MCF 10A (cell line): Measurements from ENCODE around the gene ATP6V1B1. TPM values are rescaled to one million over a fixed set of nuclear protein-coding genes. Genes with fewer than 3 reads are reported as not detected.
A peak's percentile ranks its signal among the peaks of the same experiment; 100 is the strongest.

Source experiments
- BruUV-seq: library from RNA; stranded (reverse); fragments of 400-500 nt; replicated peaks from 2 replicates; lab custom pipeline; 2021; lab: Mats Ljungman, UMichigan
- CTCF ChIA-PET: fragments of 300-600 bp; sonication (Branson Sonifier 250); formaldehyde crosslinking; extraction: SDS; loops from one replicate; lab custom pipeline; 2021; ENCODE audit warnings: antibody characterized with exemption, inconsistent platforms; lab: Yijun Ruan, JAX
- POLR2A ChIA-PET: fragments of 300-600, 350-650 bp; sonication (Branson Sonifier 250); formaldehyde crosslinking; extraction: SDS; loops from one replicate; lab custom pipeline; 2020; ENCODE audit warnings: antibody characterized with exemption, inconsistent platforms; lab: Yijun Ruan, JAX
- DNase-seq: peaks from one replicate; pipeline ENCODE4 v3.0.0-alpha.2; 2018; ENCODE audit not compliant: unreplicated experiment
- H3K27ac Mint-ChIP-seq: one replicate; pipeline ENCODE4 v1.8.0; 2022; ENCODE audit warnings: mild to moderate bottlenecking, low read depth, mixed read lengths; ENCODE audit not compliant: unreplicated experiment
- H3K27me3 Mint-ChIP-seq: one replicate; pipeline ENCODE4 v1.8.0; 2022; ENCODE audit warnings: mixed read lengths; ENCODE audit not compliant: insufficient read depth, unreplicated experiment
- H3K36me3 Mint-ChIP-seq: one replicate; pipeline ENCODE4 v1.8.0; 2022; ENCODE audit warnings: mild to moderate bottlenecking, moderate library complexity, mixed read lengths; ENCODE audit not compliant: insufficient read depth, unreplicated experiment
- H3K4me1 Mint-ChIP-seq: one replicate; pipeline ENCODE4 v1.8.0; 2022; ENCODE audit warnings: mixed read lengths; ENCODE audit not compliant: insufficient read depth, unreplicated experiment
- H3K4me3 Mint-ChIP-seq: one replicate; pipeline ENCODE4 v1.8.0; 2022; ENCODE audit warnings: mild to moderate bottlenecking, moderate library complexity, mixed read lengths; ENCODE audit not compliant: unreplicated experiment
- H3K9me3 Mint-ChIP-seq: one replicate; pipeline ENCODE4 v1.8.0; 2022; ENCODE audit warnings: mixed read lengths; ENCODE audit not compliant: unreplicated experiment
- intact Hi-C: fragments of 100-400 bp; cut with micrococcal nuclease; formaldehyde crosslinking; loops from 2 replicates; pipeline ENCODE4 v1.14.1; 2022
- total RNA-seq: library from RNA; stranded (reverse); gene quantifications from 2 replicates; pipeline ENCODE4 v1.2.3, GENCODE V29; 2022
- TF ChIP-seq, protein P1 (sequence below): fragments of 200-600 bp; IDR thresholded peaks from one replicate; pipeline ENCODE4 v1.8.0; 2022; ENCODE audit warnings: antibody characterized with exemption, mild to moderate bottlenecking; ENCODE audit not compliant: unreplicated experiment

The ATP6V1B1 gene
- total RNA-seq, 1 experiment from 2014 or later = not detected

DNA sequence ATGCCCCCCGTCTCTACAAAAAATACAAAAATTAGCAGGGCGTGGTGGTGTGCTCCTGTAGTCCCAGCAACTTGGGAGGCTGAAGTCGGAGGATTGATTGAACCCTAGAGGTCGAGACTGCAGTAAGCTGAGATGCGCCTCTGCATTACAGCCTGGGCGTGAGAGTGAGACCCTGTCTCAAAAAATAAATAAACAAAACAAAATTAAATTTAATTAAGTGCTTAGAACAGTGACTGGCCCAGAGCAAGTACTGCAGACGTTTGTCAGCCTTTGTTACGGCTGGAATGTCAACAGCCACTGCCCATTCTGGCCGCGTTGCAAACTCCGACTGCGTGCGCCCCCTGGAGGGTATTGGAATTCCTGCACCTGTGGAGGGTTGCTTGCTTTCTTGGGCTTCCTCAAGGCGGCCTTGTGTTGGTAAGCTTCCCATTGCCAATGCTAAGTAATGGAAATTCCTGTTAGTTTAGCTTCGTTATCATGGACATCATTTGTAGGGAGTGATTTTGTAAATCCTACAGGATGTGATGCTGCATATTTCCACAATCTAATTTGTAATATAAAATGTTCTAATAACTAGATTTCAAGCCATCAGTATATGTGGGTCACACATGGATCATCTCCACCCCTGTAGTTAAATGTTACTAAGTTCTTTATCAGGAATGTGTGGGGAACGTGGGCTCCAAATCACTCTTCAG is 15.9 kb upstream of the ATP6V1B1 start:
- POLR2A ChIA-PET = interaction anchor here (0.6 kb wide), 1 partner anchor 640 kb away, joined by 3 read pairs; no protein-coding TSS in a partner anchor
- CTCF ChIA-PET = interaction anchor here (0.6 to 6.6 kb wide), 14 partner anchors 9 to 722 kb away, joined by 3 to 68 read pairs (median 4); no protein-coding TSS in a partner anchor
- H3K27me3 Mint-ChIP-seq = peaks cover 26% of the 10 kb centered on the region

DNA sequence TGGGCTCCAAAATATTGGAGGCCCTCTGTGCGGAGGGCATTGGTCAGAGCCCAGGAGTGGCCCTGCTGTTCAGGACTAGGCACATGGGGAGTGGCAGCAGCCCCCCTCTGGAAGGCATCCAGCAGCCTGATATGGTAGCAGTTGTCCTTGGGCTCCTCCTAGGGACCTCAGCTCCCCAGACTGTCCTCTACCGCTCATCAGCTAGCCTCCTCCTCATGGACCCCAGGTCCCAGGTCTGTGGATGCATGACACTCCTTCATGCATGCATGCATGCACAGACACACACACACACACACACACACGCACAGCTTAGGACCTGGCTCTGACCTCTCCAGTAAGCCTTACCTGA is 15.4 kb upstream of the ATP6V1B1 start:
- Mint-ChIP-seq H3K27me3 (peaks cover 27% of the 10 kb centered on the region), H3K36me3 (no peaks in the 10 kb centered on the region), H3K4me3 (no peak overlapping the region), H3K9me3 (no peaks in the 10 kb centered on the region), H3K27ac (no peak overlapping the region), H3K4me1 (no peaks in the 10 kb centered on the region)
- TF ChIP-seq, protein P1, sequence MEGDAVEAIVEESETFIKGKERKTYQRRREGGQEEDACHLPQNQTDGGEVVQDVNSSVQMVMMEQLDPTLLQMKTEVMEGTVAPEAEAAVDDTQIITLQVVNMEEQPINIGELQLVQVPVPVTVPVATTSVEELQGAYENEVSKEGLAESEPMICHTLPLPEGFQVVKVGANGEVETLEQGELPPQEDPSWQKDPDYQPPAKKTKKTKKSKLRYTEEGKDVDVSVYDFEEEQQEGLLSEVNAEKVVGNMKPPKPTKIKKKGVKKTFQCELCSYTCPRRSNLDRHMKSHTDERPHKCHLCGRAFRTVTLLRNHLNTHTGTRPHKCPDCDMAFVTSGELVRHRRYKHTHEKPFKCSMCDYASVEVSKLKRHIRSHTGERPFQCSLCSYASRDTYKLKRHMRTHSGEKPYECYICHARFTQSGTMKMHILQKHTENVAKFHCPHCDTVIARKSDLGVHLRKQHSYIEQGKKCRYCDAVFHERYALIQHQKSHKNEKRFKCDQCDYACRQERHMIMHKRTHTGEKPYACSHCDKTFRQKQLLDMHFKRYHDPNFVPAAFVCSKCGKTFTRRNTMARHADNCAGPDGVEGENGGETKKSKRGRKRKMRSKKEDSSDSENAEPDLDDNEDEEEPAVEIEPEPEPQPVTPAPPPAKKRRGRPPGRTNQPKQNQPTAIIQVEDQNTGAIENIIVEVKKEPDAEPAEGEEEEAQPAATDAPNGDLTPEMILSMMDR = no peak
- no TSS peak for BruUV-seq
- CTCF ChIA-PET = interaction anchor here (0.6 to 6.6 kb wide), 16 partner anchors 8 to 1028 kb away, joined by 3 to 68 read pairs (median 4); no protein-coding TSS in a partner anchor
- intact Hi-C loops = loop anchor here (1.0 kb wide), 1 partner anchor 49 kb away; no protein-coding TSS in a partner anchor
- POLR2A ChIA-PET = interaction anchor here (0.6 kb wide), 1 partner anchor 640 kb away, joined by 3 read pairs; no protein-coding TSS in a partner anchor
- no peak for DNase-seq

More for the DNA sequence above, 15.9 kb upstream of the ATP6V1B1 start:
- no peak overlapping the region for H3K27ac Mint-ChIP-seq
- no TSS peak for BruUV-seq
- intact Hi-C loops = loop anchor here (1.0 kb wide), 1 partner anchor 49 kb away; no protein-coding TSS in a partner anchor
- TF ChIP-seq, protein P1 = peak; percentile 58
- peak; percentile 78 for DNase-seq
- no peaks in the 10 kb centered on the region for H3K4me1 Mint-ChIP-seq
- no peak overlapping the region for H3K4me3 Mint-ChIP-seq
- H3K36me3 Mint-ChIP-seq = no peaks in the 10 kb centered on the region
- no peaks in the 10 kb centered on the region for H3K9me3 Mint-ChIP-seq

DNA sequence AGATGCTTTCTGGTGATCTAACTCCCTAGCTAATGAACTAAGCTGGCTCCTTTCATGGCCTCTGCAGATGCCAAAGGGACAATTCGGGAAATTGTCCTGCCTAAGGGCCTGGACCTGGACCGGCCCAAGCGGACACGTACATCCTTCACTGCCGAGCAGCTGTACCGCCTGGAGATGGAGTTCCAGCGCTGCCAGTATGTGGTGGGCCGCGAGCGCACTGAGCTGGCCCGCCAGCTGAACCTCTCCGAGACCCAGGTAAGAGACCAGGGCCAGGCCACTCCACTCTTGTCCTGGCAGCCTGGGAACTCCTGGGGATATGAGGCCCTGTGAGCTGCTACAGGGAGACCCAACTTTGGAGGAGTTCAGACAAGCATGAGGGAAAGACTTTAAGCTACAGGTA is 14.7 kb upstream of the ATP6V1B1 start:
- Mint-ChIP-seq H3K27me3 (peaks cover 26% of the 10 kb centered on the region), H3K9me3 (no peaks in the 10 kb centered on the region), H3K4me1 (no peaks in the 10 kb centered on the region), H3K36me3 (no peaks in the 10 kb centered on the region), H3K27ac (no peak overlapping the region), H3K4me3 (no peak overlapping the region)
- BruUV-seq = no TSS peak
- TF ChIP-seq, protein P1 = no peak
- ChIA-PET CTCF (interaction anchor here (0.6 to 6.6 kb wide), 15 partner anchors 10 to 1027 kb away, joined by 3 to 68 read pairs (median 4); no protein-coding TSS in a partner anchor), POLR2A (interaction anchor here (0.7 kb wide), 1 partner anchor 50 kb away, joined by 3 read pairs; no protein-coding TSS in a partner anchor)
- intact Hi-C loops = no loop called here
- DNase-seq = no peak

DNA sequence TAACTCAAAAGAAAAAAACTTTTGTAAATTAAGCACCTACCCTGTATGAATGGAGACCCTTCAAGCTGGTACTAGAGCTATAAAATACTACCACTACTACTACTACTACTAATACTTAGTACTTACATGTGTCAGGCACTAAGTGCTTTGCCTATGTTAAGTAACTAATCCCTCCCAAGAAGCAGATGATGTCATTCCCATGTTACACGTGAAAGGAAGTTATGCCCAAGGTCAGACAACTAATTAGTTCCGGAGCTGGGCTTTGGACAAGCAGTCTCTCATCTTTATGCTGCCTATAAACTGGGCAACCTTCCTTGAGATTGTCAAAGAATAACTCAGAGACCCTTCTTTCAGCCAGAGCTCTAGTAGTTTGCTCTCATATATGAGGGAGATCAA is 13.9 kb upstream of the ATP6V1B1 start:
- Mint-ChIP-seq H3K27ac (no peak overlapping the region), H3K36me3 (no peaks in the 10 kb centered on the region), H3K9me3 (no peaks in the 10 kb centered on the region), H3K27me3 (peaks cover 18% of the 10 kb centered on the region), H3K4me1 (no peaks in the 10 kb centered on the region), H3K4me3 (no peak overlapping the region)
- intact Hi-C loops = no loop called here
- ChIA-PET POLR2A (interaction anchor here (0.7 kb wide), 1 partner anchor 50 kb away, joined by 3 read pairs; no protein-coding TSS in a partner anchor), CTCF (interaction anchor here (0.7 to 6.6 kb wide), 9 partner anchors 17 to 259 kb away, joined by 3 to 68 read pairs (median 4); no protein-coding TSS in a partner anchor)
- TF ChIP-seq, protein P1 = no peak
- no TSS peak for BruUV-seq
- DNase-seq = no peak
